AG04449 (cell line): ENCODE results near the gene CPT1A.

Source experiments
- CTCF ChIA-PET: fragments of 350-600 bp; formaldehyde crosslinking; extraction: SDS; loops from one replicate; lab custom pipeline; 2021; ENCODE audit warnings: antibody characterized with exemption; lab: Yijun Ruan, JAX
- POLR2A ChIA-PET: fragments of 400-600, 350-600 bp; formaldehyde crosslinking; extraction: SDS; loops from one replicate; lab custom pipeline; 2020; ENCODE audit warnings: antibody characterized with exemption, inconsistent platforms; lab: Yijun Ruan, JAX
- DNase-seq: peaks from one replicate; pipeline ENCODE4 v3.0.0-alpha.2; 2010; ENCODE audit warnings: low read depth, low spot score
- H3K4me3 ChIP-seq: 2 replicates; pipeline ENCODE4 v1.5.1; 2011; ENCODE audit warnings: low read depth, mild to moderate bottlenecking, control low read depth, low read length
- TF ChIP-seq, protein P1 (sequence below): IDR thresholded peaks from one replicate; pipeline ENCODE4 v1.5.1; 2011; ENCODE audit warnings: mild to moderate bottlenecking, moderate library complexity, low read length, control low read depth, inconsistent platforms; ENCODE audit not compliant: insufficient read depth; ENCODE audit errors: missing control alignments

CPT1A gene

DNA sequence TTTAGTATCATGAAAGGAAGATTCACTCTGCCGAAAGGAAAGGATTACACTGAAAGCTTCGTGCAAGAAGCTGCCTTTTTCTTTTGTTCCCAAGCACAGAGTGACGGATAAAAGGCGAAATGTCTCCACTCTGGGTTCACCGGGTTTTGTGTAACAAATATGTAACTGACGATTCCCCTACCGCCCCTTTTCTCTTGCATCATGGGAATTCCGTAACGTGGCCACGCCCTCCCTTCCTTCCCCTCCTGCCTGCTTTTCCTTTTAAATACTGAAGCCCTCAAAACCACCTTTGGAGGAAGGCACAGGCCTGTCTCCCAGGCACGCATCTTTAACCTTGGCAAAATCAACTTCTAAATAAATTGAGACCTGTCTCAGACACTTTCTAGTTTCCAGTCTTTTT lies 74.0 kb downstream of the CPT1A start:
- H3K4me3 ChIP-seq = no peak overlapping the region
- DNase-seq = no peak
- ChIA-PET POLR2A (interaction anchor here (0.6 kb wide), 1 partner anchor 303 kb away, joined by 3 read pairs; no protein-coding TSS in a partner anchor), CTCF (interaction anchor here (0.7 to 1.6 kb wide), 2 partner anchors 8 to 10 kb away, joined by 3 to 4 read pairs; no protein-coding TSS in a partner anchor)
- TF ChIP-seq, protein P1, sequence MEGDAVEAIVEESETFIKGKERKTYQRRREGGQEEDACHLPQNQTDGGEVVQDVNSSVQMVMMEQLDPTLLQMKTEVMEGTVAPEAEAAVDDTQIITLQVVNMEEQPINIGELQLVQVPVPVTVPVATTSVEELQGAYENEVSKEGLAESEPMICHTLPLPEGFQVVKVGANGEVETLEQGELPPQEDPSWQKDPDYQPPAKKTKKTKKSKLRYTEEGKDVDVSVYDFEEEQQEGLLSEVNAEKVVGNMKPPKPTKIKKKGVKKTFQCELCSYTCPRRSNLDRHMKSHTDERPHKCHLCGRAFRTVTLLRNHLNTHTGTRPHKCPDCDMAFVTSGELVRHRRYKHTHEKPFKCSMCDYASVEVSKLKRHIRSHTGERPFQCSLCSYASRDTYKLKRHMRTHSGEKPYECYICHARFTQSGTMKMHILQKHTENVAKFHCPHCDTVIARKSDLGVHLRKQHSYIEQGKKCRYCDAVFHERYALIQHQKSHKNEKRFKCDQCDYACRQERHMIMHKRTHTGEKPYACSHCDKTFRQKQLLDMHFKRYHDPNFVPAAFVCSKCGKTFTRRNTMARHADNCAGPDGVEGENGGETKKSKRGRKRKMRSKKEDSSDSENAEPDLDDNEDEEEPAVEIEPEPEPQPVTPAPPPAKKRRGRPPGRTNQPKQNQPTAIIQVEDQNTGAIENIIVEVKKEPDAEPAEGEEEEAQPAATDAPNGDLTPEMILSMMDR = no peak

DNA sequence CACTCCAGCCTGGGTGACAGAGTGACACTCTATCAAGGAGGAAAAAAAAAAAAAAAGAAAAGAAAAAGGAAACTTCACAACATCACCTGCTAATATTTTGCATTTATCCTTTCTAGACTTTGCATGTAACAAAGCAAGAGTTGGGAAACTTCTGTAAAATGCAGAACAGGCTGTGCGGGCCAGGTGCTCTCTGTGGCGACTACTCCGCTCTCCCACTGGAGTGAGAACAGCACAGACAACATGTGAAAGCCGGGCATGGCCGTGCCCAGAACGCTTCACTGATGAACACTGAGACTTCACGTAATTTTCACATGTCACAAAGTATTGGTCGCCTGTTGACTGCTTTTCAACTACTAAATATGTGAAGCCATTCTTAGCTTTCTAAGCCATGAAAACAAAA lies 74.9 kb downstream of the CPT1A start:
- no peak overlapping the region for H3K4me3 ChIP-seq
- no peak for DNase-seq
- ChIA-PET POLR2A (no interaction called here), CTCF (no interaction called here)
- TF ChIP-seq, protein P1 = no peak

DNA sequence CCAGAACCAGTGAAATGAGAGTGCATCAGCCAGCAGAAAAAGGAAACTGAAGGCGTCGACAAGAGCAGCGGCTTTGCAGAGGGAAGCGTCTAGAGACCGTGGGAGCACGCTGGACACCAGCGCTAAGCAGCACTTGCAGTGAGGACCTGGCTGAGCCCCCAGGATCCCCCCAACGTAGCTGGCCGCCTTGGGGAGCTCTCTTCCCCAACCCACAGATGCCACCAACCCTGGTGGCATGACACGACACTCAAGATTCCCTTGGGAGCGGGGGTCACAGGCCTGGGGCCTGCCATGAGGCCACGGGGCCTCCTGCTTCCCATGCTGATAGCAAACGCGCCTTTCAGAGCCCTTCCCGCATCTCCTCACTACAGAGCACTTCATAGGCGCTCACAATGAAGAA lies 77.0 kb downstream of the CPT1A start:
- POLR2A ChIA-PET = no interaction called here

DNA sequence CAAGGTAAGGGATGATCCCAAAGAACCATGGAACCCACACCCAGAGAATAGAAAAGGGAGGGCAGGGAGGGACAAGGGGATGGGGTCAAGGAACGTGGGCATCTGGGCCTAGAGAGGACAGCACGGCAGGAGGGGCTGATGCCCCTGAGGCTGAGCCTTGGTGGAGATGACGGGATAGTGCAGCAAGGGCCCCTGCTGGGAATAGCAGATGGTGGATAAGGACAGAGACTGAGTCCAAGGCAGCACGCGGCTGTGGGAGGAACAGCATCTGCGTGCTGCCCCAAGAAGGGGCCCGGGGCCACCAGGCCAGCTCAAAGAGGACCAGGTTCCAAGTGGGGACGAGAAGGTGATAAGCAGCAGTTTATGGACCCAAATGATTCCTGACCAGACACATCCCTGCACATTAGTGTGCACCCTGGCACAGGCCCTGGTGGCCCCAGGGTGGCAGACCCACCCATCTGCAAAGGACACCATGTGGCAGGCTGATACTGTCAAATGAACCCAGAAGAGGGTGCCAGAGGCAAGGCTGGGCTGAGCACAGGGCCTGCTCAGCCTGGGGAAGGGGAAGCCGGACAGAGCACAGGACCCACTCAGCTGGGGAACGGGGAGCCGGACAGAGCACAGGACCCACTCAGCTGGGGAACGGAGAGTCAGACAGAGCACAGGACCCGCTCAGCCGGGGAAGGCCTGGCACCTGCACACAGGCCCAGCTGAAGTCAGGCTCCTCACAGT lies 77.6 kb downstream of the CPT1A start:
- CTCF ChIA-PET = no interaction called here
- no peak overlapping the region for H3K4me3 ChIP-seq
- DNase-seq = no peak
- TF ChIP-seq, protein P1 = no peak
- POLR2A ChIA-PET = no interaction called here

More for the DNA sequence above, 77.0 kb downstream of the CPT1A start:
- TF ChIP-seq, protein P1 = no peak
- H3K4me3 ChIP-seq = no peak overlapping the region
- DNase-seq = no peak
- CTCF ChIA-PET = no interaction called here

DNA sequence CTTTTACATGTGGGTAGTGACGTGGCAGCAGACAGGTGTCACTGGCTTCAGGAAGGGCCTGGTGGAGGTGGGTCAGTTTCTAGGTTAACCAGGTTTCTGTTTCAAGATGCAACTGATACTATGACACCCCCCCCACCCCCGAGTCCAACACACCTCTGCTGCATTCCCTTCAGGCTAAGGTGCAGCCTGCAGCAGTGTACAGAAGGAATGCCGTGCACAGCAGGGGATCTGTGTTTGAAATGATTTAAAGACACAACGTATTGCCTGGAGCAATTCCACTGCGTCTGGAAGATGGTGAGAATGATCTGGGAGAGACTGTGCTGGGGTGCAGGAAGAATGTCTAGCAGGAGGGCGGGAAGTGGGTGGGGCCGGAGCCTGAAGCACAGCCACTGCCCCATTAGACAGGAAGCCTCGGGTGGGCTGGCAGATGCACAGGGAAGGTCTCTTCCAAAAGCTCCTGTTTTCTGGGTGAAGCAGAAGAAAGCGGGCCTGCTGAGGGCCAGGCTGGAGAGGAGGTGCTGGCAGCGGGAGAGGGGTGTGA lies 78.5 kb downstream of the CPT1A start:
- no peak for DNase-seq
- no peak overlapping the region for H3K4me3 ChIP-seq
- ChIA-PET POLR2A (no interaction called here), CTCF (no interaction called here)
- TF ChIP-seq, protein P1 = no peak

DNA sequence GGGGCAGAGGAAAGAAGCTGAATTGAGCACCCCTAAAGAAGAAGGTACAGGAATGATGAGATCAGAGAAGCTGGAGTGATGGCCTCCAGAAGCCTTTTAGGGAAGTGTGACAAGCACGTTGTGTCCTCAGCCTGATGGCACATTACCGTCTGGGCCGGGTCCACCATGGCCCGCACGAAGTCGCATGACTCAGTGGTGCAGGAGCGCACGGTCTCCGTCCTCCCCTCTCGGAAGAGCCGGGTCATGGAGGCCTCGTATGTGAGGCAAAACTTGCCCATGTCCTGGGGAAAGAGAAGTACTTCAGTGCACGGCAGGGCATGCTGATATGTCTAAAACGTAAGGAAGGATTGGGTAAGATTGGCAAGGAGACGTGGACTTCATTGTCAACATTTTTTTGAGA lies 79.2 kb downstream of the CPT1A start:
- ChIA-PET POLR2A (no interaction called here), CTCF (no interaction called here)
- TF ChIP-seq, protein P1 = no peak
- no peak for DNase-seq
- no peak overlapping the region for H3K4me3 ChIP-seq
